HG02610 (cell line): ENCODE measurements around the gene EYS.

Experiments
- ATAC-seq: cut with Tn5 transposase; IDR thresholded peaks from one replicate; pipeline ENCODE4 v1.9.1; 2021; ENCODE audit warnings: mild to moderate bottlenecking, moderate library complexity; ENCODE audit not compliant: unreplicated experiment

EYS gene

DNA sequence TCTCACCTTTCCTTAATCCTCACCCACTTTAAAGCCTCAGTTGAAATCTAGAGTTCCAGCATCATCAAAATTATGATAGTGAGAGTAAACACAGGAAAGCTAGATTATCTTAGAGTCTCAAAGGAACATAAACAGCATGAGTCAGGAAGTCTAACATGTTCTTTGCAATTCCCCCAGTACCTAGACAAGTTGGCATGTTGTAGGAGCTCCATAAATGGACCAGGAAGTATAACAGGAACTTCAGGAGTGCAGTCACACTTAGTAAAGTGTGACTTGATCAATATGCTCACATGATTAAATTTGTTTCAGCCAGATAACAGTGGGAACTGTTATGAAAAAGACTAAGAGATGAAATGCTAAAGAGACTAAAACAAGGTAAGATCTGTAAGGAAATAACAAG, 834.4 kb downstream of the EYS start:
- no peak for ATAC-seq

DNA sequence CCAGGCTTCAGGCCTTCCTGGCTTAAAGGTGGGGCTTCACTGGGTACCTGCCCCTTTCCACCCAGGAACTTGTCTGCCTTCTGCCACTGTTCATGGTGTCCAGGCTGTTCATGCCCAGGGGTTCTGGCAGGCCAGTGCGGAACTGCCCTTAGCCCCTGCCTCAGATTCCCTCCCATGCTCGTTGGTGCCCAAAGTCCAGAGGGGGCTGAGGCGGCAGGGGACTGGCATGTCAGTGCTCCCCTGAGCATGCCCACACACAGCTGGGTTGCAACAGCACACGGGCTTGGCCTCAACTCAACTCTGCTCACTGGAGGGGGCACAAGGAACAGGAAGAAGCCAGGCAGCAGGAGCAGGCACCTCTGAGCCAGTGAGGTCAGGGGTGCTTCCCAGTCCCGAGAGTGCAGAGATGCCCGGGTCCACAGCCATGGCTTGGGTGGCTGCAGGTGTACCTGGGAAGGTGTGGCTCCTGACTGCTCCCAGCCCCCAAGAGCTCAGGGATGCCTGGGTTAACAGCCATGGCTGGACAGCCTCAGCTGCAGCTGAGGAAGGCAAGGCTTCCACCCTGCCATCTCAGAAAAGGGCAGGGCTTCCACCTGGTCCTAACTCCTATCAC, 845.9 kb downstream of the EYS start:
- no peak for ATAC-seq

DNA sequence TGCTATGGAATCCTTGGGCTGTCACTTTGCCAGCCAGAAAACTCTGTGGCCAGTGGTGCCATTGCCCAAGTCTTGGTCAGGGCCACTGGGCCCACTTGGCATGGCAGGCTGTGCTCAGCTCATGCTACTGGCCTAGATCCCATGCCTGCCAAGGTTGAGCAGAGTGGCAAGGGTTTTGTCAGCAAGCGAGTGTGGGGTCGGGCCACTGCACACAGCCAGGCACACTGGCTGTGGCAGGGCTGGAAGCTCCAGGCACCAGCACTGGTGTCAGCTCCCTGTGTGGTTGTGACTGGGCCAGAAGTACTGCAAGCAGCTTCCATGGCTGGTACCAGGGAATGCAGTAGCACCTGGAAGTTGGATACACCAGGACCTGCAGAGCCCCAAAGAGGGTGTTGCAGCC, 846.8 kb downstream of the EYS start:
- no peak for ATAC-seq

DNA sequence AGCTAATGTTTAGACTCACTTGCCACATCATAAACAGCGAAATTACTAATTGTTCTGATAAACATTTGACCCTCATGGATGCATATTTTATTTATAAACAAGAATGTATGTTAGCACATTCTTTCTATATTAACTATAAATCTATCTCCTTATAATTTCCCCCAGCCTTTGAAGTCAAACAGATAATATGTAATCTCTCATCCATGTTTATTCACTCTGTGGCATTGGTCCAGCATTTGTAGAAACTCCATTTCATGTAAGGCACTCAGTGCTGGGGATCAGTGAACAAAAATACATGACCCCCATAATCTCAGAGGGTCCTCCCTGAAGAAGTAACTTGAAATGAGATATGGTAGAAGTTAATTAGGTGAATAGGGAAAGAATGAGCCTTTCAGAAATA, 856.9 kb downstream of the EYS start:
- no peak for ATAC-seq

DNA sequence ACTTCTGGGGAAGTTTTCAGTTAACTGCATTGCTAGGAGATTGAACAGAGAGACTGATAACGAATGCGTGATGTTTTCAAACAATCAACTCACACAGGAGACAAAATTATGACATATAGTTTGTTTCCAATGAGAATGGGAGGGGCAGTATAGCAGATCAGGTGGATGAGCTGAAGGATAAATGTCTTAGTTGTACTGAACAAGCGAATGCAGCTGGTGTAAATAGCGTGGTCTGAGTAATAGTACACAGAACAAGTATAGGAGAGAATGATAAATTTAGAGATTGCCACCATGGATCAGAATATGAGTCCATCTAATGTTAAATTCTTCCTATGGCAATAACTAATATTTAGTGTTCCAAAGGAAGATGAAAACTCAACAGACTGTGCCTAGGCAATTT, 858.6 kb downstream of the EYS start:
- ATAC-seq = no peak

DNA sequence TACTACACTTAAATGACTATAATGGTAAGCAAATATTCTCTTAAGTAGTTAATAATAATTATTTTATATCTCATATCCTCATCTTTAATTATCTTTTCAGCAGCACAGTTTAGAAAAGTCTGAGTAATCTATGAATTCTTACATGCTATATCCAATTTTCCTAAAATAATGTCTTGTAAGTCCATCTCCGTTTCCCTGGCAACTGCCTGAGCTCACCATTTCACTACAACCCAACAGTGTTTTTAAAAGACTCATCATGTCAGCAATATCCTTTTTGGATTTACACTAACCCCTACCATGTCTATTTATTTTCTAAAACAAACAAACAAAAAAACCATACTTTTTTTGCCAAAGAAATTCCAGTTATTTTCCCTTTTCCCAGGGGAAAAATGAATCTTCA, 859.6 kb downstream of the EYS start:
- ATAC-seq = no peak

DNA sequence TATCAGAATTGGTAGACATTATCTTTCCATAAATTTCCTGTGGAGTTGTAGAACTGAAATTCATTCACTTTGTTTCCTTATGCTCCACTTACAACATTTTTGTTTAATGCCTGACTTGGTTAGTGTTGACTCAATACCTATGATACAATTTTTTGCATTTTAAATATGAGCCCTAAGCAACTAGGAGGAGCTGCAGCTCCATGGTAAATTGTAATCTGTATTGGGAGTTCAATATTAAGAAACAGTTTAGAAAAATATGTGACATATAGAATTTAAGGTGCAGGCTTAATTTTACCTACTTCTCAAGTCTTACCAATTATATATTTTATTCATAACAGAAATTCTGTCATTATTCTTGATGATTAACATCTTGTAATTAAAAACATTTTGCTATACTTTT, 868.3 kb downstream of the EYS start:
- no peak for ATAC-seq

DNA sequence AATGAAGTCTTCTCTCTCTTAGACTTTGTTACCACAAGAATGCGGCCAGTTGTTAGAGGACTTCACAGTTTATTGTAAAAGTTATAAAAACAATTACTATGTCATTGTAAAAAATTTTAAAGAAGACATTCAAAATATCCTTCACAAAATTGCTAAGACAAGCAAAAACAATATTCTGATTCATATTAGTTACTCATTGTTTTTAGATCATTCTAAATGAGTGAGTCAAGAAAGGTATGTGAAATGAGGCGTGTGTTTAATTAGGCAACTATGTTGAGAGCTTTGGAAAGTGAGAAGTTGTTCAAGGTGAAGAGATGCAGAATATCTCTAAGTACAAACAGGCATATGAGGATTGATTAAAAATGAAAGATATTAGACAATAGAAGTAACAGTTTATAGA, 875.3 kb downstream of the EYS start:
- no peak for ATAC-seq

DNA sequence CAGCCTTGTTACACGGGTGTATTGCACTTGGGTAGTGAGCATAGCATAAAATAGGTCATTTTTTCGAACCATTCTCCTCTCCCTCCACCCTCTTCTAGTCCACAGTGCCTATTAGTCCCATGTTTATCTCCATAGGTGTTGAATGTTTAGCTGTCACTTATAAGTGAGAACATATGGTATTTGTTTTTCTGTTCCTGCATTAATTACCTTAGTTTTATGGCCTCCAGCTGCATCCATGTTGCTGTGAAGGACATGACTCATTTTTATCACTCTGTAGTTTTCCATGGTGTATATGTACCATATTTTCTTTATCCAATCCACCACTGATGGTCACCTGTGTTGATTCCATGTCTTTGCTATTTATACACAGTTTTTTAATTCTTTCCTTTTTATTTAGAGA, 889.5 kb downstream of the EYS start:
- ATAC-seq = no peak

DNA sequence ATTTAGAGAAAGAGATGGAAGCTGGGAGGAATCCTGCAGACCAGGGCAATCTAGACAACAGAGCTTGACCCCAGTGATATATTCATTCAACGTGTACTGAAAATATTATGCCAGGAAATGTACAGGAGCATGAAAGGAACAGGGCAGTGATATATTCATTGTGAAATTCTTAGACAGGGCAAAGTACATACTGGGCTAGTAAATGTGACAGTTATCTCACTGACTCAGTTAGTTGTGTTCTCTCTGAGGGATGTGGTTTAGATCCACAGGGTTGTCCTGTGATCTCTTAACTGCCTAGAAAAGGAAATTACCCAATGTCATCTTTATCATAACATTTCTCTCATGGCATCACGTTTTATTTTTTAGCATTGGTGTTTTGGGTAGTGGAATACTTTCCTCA, 891.3 kb downstream of the EYS start:
- ATAC-seq = no peak

DNA sequence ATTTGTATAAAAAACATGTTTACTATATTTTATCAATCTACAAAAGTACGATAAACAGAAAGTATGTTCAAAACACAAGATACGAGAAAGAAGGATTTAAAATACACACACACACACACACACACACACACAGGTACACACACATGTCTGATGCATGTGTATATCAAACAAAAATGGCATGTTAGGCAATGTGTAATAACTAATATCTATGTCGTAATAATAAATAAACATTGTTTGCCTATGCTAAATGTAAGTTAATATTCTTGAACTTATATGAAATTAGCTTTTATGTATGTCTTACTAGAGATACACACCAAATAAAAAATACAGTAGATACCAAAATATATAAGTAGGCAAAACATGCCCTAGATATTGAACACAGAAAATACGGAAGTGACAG, 894.9 kb downstream of the EYS start:
- no peak for ATAC-seq

DNA sequence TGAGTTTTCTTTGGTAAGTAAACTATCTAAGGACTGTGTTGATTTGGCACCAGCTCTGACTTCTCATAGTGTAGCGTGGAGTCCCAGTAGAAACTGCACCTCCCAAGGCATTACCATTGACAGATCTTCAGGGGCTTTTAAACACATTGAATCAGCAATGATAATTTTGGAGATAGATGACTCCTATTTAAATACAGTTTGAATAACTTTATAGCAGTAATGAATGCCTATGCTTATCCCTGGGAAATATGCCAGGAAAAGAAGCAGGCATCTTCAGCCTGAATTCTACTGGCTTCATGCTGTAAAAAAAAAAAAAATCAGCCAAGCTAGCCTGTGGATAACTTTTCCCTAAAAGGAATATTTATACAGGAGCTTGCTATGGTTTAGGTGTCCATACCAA, 895.9 kb downstream of the EYS start:
- no peak for ATAC-seq

DNA sequence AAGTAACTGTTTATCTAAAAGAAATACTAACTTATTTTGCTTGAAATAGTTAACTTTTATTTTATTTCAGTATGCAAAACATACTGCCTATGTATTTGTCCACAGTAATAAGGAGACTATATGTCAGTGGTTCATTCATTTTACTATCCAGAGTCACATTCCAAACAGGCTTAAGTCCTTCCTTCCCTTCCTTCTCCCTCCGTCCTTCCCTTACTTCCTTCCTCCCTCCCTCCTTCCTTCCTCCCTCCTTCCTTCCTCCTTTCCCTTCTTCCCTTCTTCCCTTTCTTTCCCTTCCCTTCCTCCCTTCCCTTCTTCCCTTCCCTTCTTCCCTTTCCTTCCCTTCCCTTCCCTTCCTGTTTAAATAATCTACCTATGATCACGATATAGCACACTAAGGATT, 899.2 kb downstream of the EYS start:
- no peak for ATAC-seq

DNA sequence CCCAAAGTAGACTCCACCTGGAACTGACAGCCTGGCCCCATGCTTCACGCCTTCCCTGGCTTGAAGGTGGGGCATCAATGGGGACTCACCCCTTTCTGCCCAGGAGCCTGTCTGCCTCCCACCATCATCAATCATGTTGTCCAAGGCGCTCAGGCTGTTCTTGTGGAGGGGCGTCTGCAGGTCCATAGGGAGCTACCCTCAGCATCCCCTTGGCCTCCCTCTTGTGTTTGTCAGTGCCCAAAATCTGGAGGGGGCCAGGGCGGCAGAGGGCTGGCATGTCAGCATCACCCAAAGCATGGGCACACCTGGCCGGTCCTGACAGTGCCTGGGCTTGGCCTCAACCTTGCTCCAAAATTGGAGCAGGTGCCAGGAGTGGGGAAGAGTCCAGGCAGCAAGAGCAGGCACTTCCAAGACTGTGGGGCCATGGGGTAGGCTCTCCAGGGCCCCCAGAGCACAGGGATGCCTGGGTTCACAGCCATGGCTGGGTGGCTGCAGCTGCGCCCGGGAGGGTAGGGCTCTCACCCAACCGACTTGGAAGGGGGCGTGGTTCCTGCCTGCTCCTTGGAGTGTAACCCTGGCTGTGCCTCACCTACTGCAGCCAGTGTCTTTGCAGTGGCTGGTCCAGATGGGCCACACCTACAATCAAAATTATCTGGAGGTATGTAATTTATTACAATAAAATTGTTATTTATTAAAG, 903.4 kb downstream of the EYS start:
- ATAC-seq = no peak

DNA sequence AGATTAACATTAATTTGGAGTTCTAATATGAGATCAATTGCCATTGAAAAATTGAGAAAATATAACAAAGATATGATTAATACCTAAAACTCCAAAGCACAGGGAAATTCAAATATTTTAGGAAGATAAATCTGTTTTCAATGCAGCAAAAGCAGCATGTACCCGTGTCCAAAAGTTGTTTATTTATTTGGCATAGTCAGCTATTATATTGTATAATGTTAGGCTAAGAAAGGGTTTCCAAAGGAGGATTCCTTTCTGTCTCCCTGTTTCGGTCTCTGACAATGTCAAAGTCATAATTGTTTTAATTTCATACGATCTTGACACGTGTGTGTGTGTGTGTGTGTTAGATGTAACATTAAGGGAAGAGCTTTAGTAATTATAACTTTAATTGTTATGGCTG, 914.5 kb downstream of the EYS start:
- ATAC-seq = no peak

DNA sequence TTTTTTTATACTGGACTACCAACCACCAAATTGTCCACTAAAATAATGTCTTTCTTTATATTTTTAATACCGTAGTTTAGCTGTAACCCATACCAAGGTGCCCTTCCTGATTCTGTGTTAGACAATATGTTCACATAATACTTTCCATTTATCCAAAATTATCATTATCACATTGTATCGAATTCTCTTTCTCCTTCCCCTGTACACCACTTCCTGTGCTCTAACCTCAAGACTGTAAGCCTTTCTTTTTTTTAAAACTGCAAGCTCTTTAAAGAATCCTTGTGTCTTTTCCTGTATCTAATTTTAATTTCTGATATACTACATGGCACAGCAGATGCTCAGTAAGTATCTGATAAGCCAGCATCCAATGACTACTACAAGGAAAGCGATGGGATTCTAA, 917.5 kb downstream of the EYS start:
- no peak for ATAC-seq

DNA sequence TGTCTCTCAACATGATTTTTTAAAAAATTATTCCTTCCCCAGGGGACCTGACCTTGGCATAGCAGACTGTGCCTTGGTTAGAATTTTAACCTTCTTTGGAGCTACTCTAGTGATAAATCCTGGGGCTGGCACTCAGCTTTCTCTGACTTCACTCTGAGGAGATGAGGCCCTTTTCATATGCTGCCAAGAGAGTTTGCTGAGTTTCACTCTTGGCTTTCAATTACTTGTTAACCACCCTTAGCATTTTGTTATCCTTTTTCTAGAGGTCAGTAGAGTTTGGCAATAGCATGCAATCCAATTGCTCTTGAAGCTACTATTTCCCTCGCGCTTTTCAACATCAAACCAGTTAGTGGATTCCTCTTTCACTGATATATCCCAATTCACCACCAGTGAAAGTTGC, 920.3 kb downstream of the EYS start:
- no peak for ATAC-seq

DNA sequence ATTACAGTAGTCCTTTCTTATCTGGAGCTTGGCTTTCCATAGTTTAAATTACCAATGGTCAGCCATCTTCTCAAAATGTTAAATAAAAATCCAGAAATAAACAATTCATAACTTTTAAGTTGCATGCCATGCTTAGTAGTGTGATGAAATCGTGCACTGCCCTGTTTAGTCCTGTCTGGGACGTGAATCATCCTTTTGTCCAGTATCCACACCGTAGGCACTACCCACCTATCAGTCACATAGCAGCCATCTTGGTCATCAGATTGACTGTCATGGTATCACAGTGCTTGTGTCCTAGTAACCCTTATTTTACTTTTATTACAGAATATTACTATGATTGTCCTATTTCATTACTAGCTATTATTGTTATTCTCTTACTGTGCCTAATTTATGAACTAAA, 924.1 kb downstream of the EYS start:
- no peak for ATAC-seq

DNA sequence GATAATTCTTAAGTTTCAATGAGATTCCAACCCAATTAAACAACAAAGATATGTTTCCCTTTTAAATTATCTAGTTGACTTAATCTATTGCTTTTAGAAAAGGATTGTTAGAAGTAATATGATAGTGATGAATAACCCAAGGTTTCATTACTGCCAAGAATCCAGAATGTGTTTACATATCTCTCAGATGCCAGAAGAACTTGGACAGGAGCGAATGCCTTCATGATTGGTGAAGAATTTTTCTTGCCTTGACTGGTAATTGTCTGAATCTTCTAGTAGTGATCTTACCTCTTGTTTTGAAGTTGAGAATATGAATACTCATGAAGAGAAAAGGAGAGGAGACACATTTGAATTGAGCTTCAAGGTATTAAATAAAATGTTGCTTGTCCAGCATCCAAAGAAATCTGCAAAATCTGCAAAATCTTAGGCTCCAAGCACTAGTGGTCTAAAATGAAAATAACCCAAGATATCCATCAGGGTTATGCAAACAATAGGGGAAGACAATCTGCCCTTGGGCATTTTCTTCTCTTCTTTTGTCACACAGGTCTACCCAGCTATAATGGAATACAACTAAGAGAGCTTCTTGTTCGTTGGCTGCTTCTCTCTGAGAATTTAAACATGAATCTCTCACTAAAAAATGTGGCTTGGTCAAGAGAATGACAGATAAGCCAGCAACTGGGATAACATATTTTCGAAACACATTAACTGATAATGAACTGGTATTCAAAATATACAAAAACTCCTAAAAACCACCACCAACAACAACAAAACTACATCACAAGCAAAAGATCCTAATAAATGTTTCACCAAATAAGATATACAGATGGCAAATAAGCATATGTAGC, 928.9 kb downstream of the EYS start:
- no peak for ATAC-seq

DNA sequence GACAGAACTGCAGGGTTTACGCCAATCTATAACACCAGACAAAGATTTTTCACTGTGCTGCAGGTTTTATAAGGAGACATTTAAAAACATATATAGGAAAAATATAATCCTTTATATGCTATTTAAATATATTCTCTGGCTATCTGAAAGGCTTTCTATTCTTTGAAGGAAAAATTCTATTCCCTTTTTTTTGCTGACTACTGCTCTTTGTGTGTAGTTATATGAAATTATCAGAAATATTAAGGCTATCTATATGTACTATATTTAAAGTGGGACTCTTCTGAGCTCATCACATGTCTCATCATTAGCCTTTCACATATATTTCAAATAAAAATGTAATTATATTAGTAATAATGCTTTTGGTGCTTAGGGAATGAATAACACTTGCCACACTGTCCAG, 930.7 kb downstream of the EYS start:
- ATAC-seq = no peak

DNA sequence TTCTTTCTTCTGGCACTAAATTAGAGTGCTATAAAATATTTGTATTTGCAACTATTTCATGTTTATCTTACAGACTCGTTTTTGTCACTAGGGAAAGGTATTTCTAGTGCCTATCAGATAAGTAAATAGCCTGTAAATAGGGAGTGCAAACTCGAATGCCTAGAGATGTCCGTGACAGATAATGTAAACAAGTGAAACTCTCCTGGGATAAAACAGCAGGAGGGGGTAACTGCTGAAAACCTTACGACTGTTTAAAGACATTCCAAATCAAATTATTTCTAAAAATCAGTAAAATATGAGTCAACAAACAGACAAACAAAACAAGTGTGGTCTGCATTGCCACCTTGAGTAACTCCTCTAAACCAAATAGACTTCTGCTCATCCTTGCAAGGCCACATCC, 932.1 kb downstream of the EYS start:
- no peak for ATAC-seq

DNA sequence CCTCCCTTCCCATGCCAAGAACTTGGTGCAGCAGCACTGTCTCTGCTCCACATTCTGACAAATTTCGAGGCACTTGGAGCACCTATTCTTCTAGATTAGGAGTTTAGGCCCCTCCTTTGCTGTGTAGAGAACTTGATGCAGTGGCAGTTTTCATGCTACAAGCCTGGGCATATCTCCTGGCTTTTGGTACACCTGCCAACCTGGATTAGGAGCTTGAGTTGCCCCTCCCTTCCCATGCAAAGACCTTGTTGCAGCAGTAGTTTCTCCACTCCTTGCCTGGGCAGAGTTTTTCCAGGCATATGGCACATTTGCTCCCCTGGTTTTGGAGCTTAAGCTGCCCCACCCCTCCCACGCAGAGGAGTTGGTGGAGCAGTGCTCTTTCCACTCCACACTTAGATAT, 956.1 kb downstream of the EYS start:
- no peak for ATAC-seq
